K562 (cell line): ENCODE results near the gene ACHE. TPM values are rescaled to one million over a fixed set of nuclear protein-coding genes. Genes with fewer than 3 reads are reported as not detected.

Source experiments
- ATAC-seq: fragments of 200-7000 bp; cut with Tn5 transposase; 3 replicates; pipeline ENCODE4 v1.9.1; 2020; ENCODE audit warnings: moderate library complexity
- BruUV-seq: library from RNA; stranded (reverse); fragments of 400-500 nt; replicated peaks from 2 replicates; lab custom pipeline; 2021; lab: Mats Ljungman, UMichigan
- CTCF ChIA-PET: fragments of 300-600 bp; formaldehyde crosslinking; extraction: SDS; loops from one replicate; lab custom pipeline; 2021; ENCODE audit warnings: low intra/inter-chr PET ratio; lab: Yijun Ruan, JAX
- POLR2A ChIA-PET: fragments of 300-600, 350-650 bp; sonication (Branson Sonifier 250); formaldehyde crosslinking; extraction: SDS; loops from one replicate; lab custom pipeline; 2021; ENCODE audit warnings: antibody characterized with exemption, inconsistent platforms; lab: Yijun Ruan, JAX
- DNase-seq, 4 experiments: peaks; one replicate each; pipeline versions ENCODE4 v3.0.0 to v3.0.0-alpha.2; 2011 to 2018; ENCODE audit warnings: low spot score in 3 of 4, mixed read lengths in 3 of 4; ENCODE audit errors: extremely low read depth in 1 of 4
- FAIRE-seq: peaks from 2 replicates; lab custom pipeline; 2011; peaks lifted over from hg19 to GRCh38; lab: Jason Lieb, UNC
- H2AFZ ChIP-seq: 2 replicates; pipeline ENCODE4 v1.6.0; 2011; ENCODE audit warnings: low read depth, low read length, control low read depth, inconsistent platforms
- H3K27ac ChIP-seq: fragments of 200-600 bp; 3 replicates; pipeline ENCODE4 v1.8.0; 2011; ENCODE audit warnings: low read depth, mild to moderate bottlenecking, control low read depth, inconsistent platforms, low read length, moderate library complexity, mixed read lengths; ENCODE audit errors: extremely low read depth
- H3K27me3 ChIP-seq, 2 experiments: fragments of 300-600 bp in 1 of 2; 2 replicates in 1 of 2; 3 replicates in 1 of 2; pipeline versions ENCODE4 v1.6.0 to v1.8.0; 2011; ENCODE audit warnings: inconsistent platforms in 2 of 2, low read length in 2 of 2, mild to moderate bottlenecking in 1 of 2, mixed read lengths in 1 of 2, moderate library complexity in 1 of 2; ENCODE audit not compliant: control insufficient read depth in 2 of 2, insufficient read depth in 2 of 2
- H3K36me3 ChIP-seq: fragments of 300-600 bp; 3 replicates; pipeline ENCODE4 v1.8.0; 2011; ENCODE audit warnings: mild to moderate bottlenecking, low read length, inconsistent platforms; ENCODE audit not compliant: control insufficient read depth, insufficient read depth
- H3K4me1 ChIP-seq, 2 experiments: fragments of 200-600 bp in 1 of 2; replicated peaks in 1 of 2; 2 replicates in 1 of 2; 3 replicates in 1 of 2; pipeline versions ENCODE4 v1.5.1 to v1.8.0; 2011; ENCODE audit warnings: inconsistent platforms in 2 of 2, low read length in 2 of 2, mild to moderate bottlenecking in 1 of 2, mixed read lengths in 1 of 2, moderate library complexity in 1 of 2; ENCODE audit not compliant: control insufficient read depth in 2 of 2, insufficient read depth in 2 of 2
- H3K4me2 ChIP-seq: 2 replicates; pipeline ENCODE4 v1.6.1; 2011; ENCODE audit warnings: low read length, control low read depth, inconsistent platforms, mixed read lengths; ENCODE audit not compliant: insufficient read depth
- H3K4me3 ChIP-seq: fragments of 200-600 bp; sonication (generic), shearing (Covaris generic); 2 replicates; pipeline ENCODE4 v1.5.1; 2016; ENCODE audit warnings: control low read depth, inconsistent platforms
- H3K79me2 ChIP-seq: fragments of 200-600 bp; 3 replicates; pipeline ENCODE4 v1.8.0; 2011; ENCODE audit warnings: low read length, inconsistent platforms; ENCODE audit not compliant: control insufficient read depth, insufficient read depth
- H3K9ac ChIP-seq, 2 experiments: 2 replicates each; pipeline versions ENCODE4 v1.6.0 to v1.6.1; 2011; ENCODE audit warnings: low read depth in 2 of 2, low read length in 2 of 2, control low read depth in 1 of 2, inconsistent platforms in 1 of 2, mild to moderate bottlenecking in 1 of 2, mixed read lengths in 1 of 2; ENCODE audit not compliant: insufficient read depth in 1 of 2
- H3K9me1 ChIP-seq: one replicate; pipeline ENCODE4 v1.6.0; 2011; ENCODE audit warnings: inconsistent platforms, mild to moderate bottlenecking, low read length, moderate library complexity; ENCODE audit not compliant: control insufficient read depth, insufficient read depth
- H3K9me3 ChIP-seq: replicated peaks from 2 replicates; pipeline ENCODE4 v1.5.1; 2011; ENCODE audit warnings: low read depth, low read length, inconsistent platforms; ENCODE audit not compliant: control insufficient read depth, insufficient read depth
- H4K20me1 ChIP-seq: replicated peaks from 2 replicates; pipeline ENCODE4 v1.6.1; 2011; ENCODE audit warnings: low read length, inconsistent platforms, mixed read lengths; ENCODE audit not compliant: control insufficient read depth, insufficient read depth
- BCOR ChIP-seq: fragments of 450-650 bp; IDR thresholded peaks from 2 replicates; pipeline ENCODE4 v1.6.1; 2016
- CXXC5 ChIP-seq: fragments of 250-450 bp; sonication (Bioruptor Pico); IDR thresholded peaks from 2 replicates; pipeline ENCODE4 v1.8.0; 2022; ENCODE audit warnings: inconsistent platforms, mild to moderate bottlenecking, moderate library complexity
- ELK3 ChIP-seq: fragments of 450-650 bp; formaldehyde crosslinking; IDR thresholded peaks from 2 replicates; pipeline ENCODE4 v1.4.0; 2020; ENCODE audit warnings: mild to moderate bottlenecking
- EWSR1 ChIP-seq: fragments of 450-650 bp; IDR thresholded peaks from 2 replicates; pipeline ENCODE4 v1.6.1; 2018; ENCODE audit warnings: borderline replicate concordance, mild to moderate bottlenecking, low read depth, moderate library complexity; ENCODE audit not compliant: partially characterized antibody
- HDAC8 ChIP-seq: fragments of 450-650 bp; IDR thresholded peaks from 2 replicates; pipeline ENCODE4 v1.6.1; 2016; ENCODE audit warnings: mild to moderate bottlenecking, missing genetic modification characterization, moderate library complexity, missing compliant biosample characterization
- MBD2 ChIP-seq: sonication (generic); IDR thresholded peaks from 2 replicates; pipeline ENCODE4 v1.6.1; 2016; ENCODE audit warnings: low read depth, borderline replicate concordance
- MTA3 ChIP-seq: fragments of 450-650 bp; formaldehyde crosslinking; IDR thresholded peaks from 2 replicates; pipeline ENCODE4 v1.6.1; 2017; ENCODE audit warnings: mild to moderate bottlenecking, borderline replicate concordance
- NKRF ChIP-seq: fragments of 450-650 bp; IDR thresholded peaks from 2 replicates; pipeline ENCODE4 v1.6.1; 2016; ENCODE audit warnings: borderline replicate concordance
- PCBP1 ChIP-seq: fragments of 200-400 bp; formaldehyde crosslinking; IDR thresholded peaks from 2 replicates; pipeline ENCODE4 v1.6.1; 2018; ENCODE audit warnings: mild to moderate bottlenecking, low read depth, low read length; ENCODE audit not compliant: poor library complexity, severe bottlenecking
- RBM34 ChIP-seq: fragments of 200-400 bp; formaldehyde crosslinking; IDR thresholded peaks from 2 replicates; pipeline ENCODE4 v1.6.1; 2018; ENCODE audit warnings: low read length, borderline replicate concordance; ENCODE audit not compliant: insufficient read depth
- SETDB1 ChIP-seq: IDR thresholded peaks from one replicate; pipeline ENCODE4 v1.6.1; 2012; ENCODE audit warnings: low read length, control low read depth, inconsistent platforms
- SMAD3 ChIP-seq: fragments of 450-650 bp; formaldehyde crosslinking; conservative IDR thresholded peaks from 2 replicates; pipeline ENCODE4 v1.4.0; 2020; ENCODE audit warnings: mild to moderate bottlenecking
- SMARCE1 ChIP-seq: fragments of 450-650 bp; IDR thresholded peaks from 2 replicates; pipeline ENCODE4 v1.7.1; 2016; ENCODE audit warnings: mild to moderate bottlenecking
- SREBF1 ChIP-seq: fragments of 150-350 bp; IDR thresholded peaks from 2 replicates; pipeline ENCODE4 v1.6.1; 2014; ENCODE audit warnings: antibody characterized with exemption, low read depth, low read length, borderline replicate concordance
- TARDBP ChIP-seq: fragments of 450-650 bp; IDR thresholded peaks from 2 replicates; pipeline ENCODE4 v1.6.1; 2016
- TGIF2 ChIP-seq: sonication (generic); formaldehyde crosslinking; IDR thresholded peaks from 2 replicates; pipeline ENCODE4 v1.8.1; 2022; ENCODE audit warnings: mild to moderate bottlenecking, missing genetic modification reagents, moderate library complexity
- ZNF551 ChIP-seq: fragments of 250-450 bp; sonication (Bioruptor Pico); IDR thresholded peaks from 2 replicates; pipeline ENCODE4 v1.5.0; 2021; ENCODE audit warnings: mild to moderate bottlenecking, moderate library complexity
- ZNF586 ChIP-seq: fragments of 450-650 bp; formaldehyde crosslinking; conservative IDR thresholded peaks from 2 replicates; pipeline ENCODE4 v1.4.0; 2020; ENCODE audit warnings: mild to moderate bottlenecking, moderate library complexity
- ZNF77 ChIP-seq: fragments of 250-450 bp; sonication (Bioruptor Pico); IDR thresholded peaks from 2 replicates; pipeline ENCODE4 v1.5.0; 2020
- WGBS: fragments of 100-300 bp; shearing (Covaris generic); methylation state at CpG from one replicate; pipeline ENCODE4 v1.1.6; 2016; ENCODE audit warnings: low coverage, mixed read lengths; ENCODE audit not compliant: insufficient coverage; ENCODE audit errors: missing lambda C conversion rate; 5-methylcytosine and 5-hydroxymethylcytosine counted together
- in situ Hi-C: fragments of 300-500 bp; cut with MboI; formaldehyde crosslinking; loops from 4 replicates; pipeline ENCODE4 v1.15.0; 2018; ENCODE audit warnings: inconsistent platforms, mixed read lengths
- intact Hi-C: fragments of 100-400 bp; cut with micrococcal nuclease; formaldehyde crosslinking; loops from 2 replicates; pipeline ENCODE4 v1.14.2; 2022
- polyA plus RNA-seq, 8 experiments: library from polyadenylated mRNA; depleted of rRNA in 4 of 8; stranded (reverse) in 5 of 8; unstranded in 3 of 8; fragments of >200 nt; fragmentation: Nextera tagmentation in 2 of 8; fragmentation: Illumina TruSeq in 1 of 8; extraction: Ambion mirVana in 2 of 8; extraction: Trizol in 1 of 8; gene quantifications; 2 replicates each; pipeline versions ENCODE4 v1.2.1 to v1.2.3, GENCODE V29; 2011 to 2014; ENCODE audit warnings: inconsistent platforms in 1 of 8, missing spikeins in 1 of 8
- total RNA-seq, 7 experiments: library from RNA; depleted of rRNA in 6 of 7; stranded (reverse); fragments of >200 nt in 6 of 7; fragmentation: Illumina TruSeq in 2 of 7; extraction: Trizol in 2 of 7; gene quantifications; 2 replicates each; pipeline versions ENCODE4 v1.2.1 to v1.2.3, GENCODE V29; 2011 to 2021; ENCODE audit warnings: low replicate concordance in 1 of 7

The ACHE gene
- total and polyA plus RNA-seq, 9 of the 15 experiments (the other 6 are each of a cell fraction or from before 2014, with no cell fraction given): 0.04 to 8.8 (median 1.9) TPM

GRCh38 chr7:100874577-100875355 is 20.9 kb downstream of the ACHE start, which contains the start of gene SRRT:
Gene SRRT (plus strand): TSS chr7:100875103. CDS start chr7:100875591, 488 bp downstream.
- intact Hi-C loops (no loop called here), in situ Hi-C loops (no loop called here)
- peaks cover 89% of the 10 kb centered on the region for H3K36me3 ChIP-seq
- ChIA-PET CTCF (no interaction called here), POLR2A (interaction anchor here (0.6 to 6.2 kb wide), 23 partner anchors 13 to 439 kb away, joined by 3 to 144 read pairs (median 4); partner anchors contain the start of genes EPHB4, POP7, SLC12A9 and UFSP1)
- H2AFZ ChIP-seq: peak within 1 kb of the TSS; percentile 88
- peaks cover 20 to 48% of the 10 kb centered on the region in 2 experiments; a peak in 4 of 5 replicates for H3K4me1 ChIP-seq
- no peaks in the 10 kb centered on the region for H3K9me1 ChIP-seq
- DNase-seq (peak; percentile 96 to 100 (median 98)), FAIRE-seq (peak; percentile 96), ATAC-seq (peak; percentile 97)
- H3K27ac ChIP-seq: peak within 1 kb of the TSS; percentile 96
- peak within 1 kb of the TSS; percentile 100 for H3K4me2 ChIP-seq
- no peaks in the 10 kb centered on the region for H3K9me3 ChIP-seq
- WGBS: under 1% methylated on average over 73 of the region's 79 CpGs
- peaks cover 63% of the 10 kb centered on the region for H3K79me2 ChIP-seq
- H3K4me3 ChIP-seq: peak within 1 kb of the TSS; percentile 100
- peak within 1 kb of the TSS; percentile 94 to 98 for H3K9ac ChIP-seq
- H3K27me3 ChIP-seq: no peaks in the 10 kb centered on the region
- BruUV-seq: TSS peak; percentile 98
- H4K20me1 ChIP-seq: peaks cover 6% of the 10 kb centered on the region; the same call in 1 of the 2 replicates
- peak; percentile 33; the same call in 1 of the 2 replicates for TF ChIP-seq BCOR
- TF ChIP-seq PCBP1: no peak
- TF ChIP-seq SMARCE1: peak; percentile 19; the same call in 1 of the 2 replicates
- TF ChIP-seq HDAC8 (tag): peak; percentile 87
- TF ChIP-seq ZNF551 (CRISPR knock-in tag): no peak
- TF ChIP-seq SMAD3 (CRISPR knock-in tag): peak; percentile 92
- TF ChIP-seq ZNF77: no peak
- peak; percentile 88; the same call in 1 of the 2 replicates for TF ChIP-seq TARDBP
- peak; percentile 88; the same call in 1 of the 2 replicates for TF ChIP-seq MBD2
- 0 out of 2 replicates have a peak, but pooled peaks have one; percentile 47 for TF ChIP-seq ELK3
- peak; percentile 66; the same call in 1 of the 2 replicates for TF ChIP-seq TGIF2 (CRISPR knock-in tag)
- TF ChIP-seq CXXC5 (CRISPR knock-in tag): peak; percentile 90
- TF ChIP-seq SREBF1: no peak
- no peak; the same call in 1 of the 2 replicates for TF ChIP-seq ZNF586 (CRISPR knock-in tag)
- TF ChIP-seq NKRF: no peak; the same call in 1 of the 2 replicates
- TF ChIP-seq SETDB1: no peak
- peak; percentile 100 for TF ChIP-seq MTA3
- no peak for TF ChIP-seq EWSR1
- no peak for TF ChIP-seq RBM34
